Measurements from ENCODE around the gene NME7.

GRCh38 chr1:169318536-169319244 lies 48.9 kb downstream of the NME7 start:
- TF ChIP-seq, protein P1, sequence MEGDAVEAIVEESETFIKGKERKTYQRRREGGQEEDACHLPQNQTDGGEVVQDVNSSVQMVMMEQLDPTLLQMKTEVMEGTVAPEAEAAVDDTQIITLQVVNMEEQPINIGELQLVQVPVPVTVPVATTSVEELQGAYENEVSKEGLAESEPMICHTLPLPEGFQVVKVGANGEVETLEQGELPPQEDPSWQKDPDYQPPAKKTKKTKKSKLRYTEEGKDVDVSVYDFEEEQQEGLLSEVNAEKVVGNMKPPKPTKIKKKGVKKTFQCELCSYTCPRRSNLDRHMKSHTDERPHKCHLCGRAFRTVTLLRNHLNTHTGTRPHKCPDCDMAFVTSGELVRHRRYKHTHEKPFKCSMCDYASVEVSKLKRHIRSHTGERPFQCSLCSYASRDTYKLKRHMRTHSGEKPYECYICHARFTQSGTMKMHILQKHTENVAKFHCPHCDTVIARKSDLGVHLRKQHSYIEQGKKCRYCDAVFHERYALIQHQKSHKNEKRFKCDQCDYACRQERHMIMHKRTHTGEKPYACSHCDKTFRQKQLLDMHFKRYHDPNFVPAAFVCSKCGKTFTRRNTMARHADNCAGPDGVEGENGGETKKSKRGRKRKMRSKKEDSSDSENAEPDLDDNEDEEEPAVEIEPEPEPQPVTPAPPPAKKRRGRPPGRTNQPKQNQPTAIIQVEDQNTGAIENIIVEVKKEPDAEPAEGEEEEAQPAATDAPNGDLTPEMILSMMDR (conservative IDR thresholded peaks at IDR 0.05; ENCODE audit: low read length): no peak
- TF ChIP-seq EZH2phosphoT487 (IDR thresholded peaks at IDR 0.05; ENCODE audit: borderline replicate concordance): no peak

Data from Loucy (cell line).